Measurements from ENCODE around the gene SHMT2.

DNA sequence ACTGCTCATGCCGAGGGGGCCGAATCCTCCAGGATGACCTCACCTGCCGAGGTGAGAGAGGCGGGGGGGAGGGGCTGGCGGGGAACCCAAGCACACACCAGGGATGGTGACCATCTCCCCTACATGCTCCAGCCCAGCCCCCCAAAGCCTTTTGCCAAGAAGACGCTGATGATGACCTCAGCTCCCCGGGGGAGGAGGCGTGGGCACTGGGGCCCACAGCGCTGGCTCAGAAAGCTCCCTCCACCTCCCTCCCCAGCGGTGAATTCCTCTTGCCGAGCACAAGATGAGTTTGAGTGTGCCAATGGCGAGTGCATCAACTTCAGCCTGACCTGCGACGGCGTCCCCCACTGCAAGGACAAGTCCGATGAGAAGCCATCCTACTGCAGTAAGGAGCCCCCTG lies 36.6 kb upstream of the SHMT2 start:
- no peak for TF ChIP-seq POLR2A (IDR thresholded peaks at IDR 0.05)
- TF ChIP-seq, protein P1, sequence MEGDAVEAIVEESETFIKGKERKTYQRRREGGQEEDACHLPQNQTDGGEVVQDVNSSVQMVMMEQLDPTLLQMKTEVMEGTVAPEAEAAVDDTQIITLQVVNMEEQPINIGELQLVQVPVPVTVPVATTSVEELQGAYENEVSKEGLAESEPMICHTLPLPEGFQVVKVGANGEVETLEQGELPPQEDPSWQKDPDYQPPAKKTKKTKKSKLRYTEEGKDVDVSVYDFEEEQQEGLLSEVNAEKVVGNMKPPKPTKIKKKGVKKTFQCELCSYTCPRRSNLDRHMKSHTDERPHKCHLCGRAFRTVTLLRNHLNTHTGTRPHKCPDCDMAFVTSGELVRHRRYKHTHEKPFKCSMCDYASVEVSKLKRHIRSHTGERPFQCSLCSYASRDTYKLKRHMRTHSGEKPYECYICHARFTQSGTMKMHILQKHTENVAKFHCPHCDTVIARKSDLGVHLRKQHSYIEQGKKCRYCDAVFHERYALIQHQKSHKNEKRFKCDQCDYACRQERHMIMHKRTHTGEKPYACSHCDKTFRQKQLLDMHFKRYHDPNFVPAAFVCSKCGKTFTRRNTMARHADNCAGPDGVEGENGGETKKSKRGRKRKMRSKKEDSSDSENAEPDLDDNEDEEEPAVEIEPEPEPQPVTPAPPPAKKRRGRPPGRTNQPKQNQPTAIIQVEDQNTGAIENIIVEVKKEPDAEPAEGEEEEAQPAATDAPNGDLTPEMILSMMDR (IDR thresholded peaks at IDR 0.05 in 4 of 5, conservative IDR thresholded peaks at IDR 0.05 in 1 of 5) = no peak

Data from gastrocnemius medialis (tissue), 4 donors.